ENCODE data around the gene PRSS22.
"Not testable (repeated sequence)": the region's sequence is repeated elsewhere in the genome, so short reads cannot be mapped to it uniquely, and the experiment has no call there.

The PRSS22 gene, protein sequence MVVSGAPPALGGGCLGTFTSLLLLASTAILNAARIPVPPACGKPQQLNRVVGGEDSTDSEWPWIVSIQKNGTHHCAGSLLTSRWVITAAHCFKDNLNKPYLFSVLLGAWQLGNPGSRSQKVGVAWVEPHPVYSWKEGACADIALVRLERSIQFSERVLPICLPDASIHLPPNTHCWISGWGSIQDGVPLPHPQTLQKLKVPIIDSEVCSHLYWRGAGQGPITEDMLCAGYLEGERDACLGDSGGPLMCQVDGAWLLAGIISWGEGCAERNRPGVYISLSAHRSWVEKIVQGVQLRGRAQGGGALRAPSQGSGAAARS

DNA sequence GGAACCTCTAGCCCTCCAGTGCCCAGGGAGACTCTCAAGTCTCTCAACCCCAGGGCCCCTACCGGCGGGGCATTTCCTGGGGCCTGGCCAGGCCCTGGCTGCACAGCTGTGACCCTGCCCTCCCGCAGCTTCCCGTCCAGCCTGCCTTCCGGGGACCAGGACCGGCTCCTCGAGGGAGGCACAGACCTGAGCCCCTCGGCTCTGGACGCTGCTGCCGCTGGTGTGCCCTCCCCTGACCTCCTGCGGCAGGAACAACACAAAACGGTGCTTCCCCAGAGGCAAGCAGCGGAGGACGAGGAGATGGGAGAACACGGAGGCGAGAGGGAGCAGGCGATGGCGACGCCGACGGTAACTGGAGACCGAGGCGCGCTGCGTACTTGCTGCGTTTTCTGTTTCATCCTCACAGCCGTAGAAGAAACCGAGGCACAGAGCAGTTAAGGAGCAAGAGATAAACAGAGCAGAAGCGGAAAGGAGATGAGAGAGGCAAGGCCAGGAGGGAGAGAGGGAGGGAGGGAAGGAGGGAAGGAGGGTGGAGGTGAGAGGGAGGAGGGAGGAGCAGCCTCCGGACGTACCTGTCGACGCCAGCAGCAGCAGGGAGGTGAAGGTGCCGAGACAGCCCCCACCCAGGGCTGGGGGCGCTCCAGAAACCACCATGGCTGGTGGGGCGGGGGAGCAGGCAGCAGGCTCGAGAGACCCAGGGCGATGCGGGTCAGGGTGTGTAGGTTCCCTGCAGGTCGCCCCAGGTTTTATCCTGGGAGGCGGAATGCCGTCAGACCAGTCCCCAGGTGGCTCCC is at the start of gene PRSS22:
Gene PRSS22, minus strand, starts transcription at position 720 of the 794 bp plus-strand sequence. Its CDS starts 66 bp downstream, at position 654.
- DNase-seq (ENCODE audit: low read depth), result no peak

DNA sequence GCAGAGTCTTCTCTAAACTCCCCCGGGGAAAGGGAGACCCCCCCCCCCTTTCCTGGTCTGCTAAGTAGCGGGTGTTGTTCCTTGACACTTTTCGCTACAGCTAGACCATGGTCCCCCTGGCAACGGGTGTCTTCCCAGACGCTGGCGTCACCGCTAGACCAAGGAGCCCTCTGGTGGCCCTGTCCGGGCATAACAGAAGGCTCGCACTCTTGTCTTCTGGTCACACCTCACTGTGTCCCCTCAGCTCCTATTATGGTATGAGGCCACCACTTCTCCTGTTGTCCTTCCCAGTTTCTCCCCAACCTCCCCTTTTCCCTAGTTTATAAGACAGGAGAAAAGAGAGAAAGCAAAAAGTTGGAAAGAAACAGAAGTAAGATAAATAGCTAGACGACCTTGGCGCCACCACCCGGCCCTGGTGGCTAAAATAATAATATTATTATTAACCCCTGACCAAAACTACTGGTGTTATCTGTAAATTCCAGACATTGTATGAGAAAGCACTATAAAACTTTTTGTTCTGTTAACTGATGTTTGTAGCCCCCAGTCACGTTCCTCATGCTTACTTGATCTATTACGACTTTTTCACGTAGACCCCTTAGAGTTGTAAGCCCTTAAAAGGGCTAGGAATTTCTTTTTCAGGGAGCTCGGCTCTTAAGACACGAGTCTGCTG is 49.2 kb upstream of the PRSS22 start:
- DNase-seq (ENCODE audit: low read depth), result not testable (repeated sequence)

DNA sequence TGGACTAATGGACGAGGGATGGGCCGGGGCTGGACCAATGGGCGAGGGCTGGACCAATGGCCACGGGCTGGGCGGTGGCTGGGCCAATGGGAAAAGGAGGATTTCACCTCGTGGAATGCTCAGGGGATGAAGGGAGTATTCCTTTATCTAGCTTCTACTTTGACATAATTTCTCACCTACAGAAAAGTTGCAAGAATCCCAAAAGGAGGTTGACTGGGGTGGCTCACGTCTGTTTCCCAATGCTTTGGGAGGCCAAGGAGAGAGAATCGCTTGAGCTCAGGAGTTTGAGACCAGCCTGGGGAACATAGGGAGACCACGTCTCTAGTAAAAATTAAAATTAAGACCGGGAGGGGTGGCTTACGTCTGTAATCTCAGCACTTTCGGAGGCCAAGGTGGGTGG is 48.0 kb upstream of the PRSS22 start:
- DNase-seq (ENCODE audit: low read depth), result no peak

DNA sequence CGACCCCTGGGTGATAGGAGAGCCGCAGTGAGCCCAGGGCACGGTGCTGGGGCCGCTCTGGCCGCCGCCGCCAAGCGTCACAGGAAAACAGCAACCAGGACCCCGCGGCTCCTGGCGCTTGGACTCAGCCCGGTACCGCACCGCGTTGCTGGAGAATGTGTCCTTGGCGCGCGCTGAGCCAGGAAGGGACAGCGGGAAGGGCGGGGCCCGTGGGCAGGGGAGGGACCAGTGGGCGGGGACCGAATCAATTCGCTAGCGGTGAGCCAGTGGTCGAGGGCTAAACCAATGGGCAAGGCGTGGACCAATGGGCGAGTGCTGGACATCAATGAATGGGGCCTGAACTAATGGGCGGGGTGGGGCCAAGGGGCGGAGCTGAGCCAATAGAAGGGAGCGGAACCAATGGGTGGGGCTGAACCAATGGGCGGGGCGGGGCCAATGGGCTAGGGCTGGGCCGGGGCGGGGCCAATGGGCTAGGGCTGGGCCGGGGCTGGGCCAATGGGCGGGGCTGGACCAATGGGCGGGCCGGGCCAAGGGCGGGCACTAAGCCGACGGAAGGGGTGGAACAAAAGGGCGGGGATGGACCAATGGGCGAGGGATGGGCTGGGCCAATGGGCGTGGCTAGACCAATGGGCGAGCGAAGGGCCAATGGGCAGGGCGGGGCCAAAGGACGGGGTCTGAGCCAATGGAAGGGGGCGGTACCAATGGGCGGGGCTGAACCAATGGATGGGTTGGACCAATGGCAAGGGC is 47.4 kb upstream of the PRSS22 start:
- peak; percentile 97 for DNase-seq (ENCODE audit: low read depth)

DNA sequence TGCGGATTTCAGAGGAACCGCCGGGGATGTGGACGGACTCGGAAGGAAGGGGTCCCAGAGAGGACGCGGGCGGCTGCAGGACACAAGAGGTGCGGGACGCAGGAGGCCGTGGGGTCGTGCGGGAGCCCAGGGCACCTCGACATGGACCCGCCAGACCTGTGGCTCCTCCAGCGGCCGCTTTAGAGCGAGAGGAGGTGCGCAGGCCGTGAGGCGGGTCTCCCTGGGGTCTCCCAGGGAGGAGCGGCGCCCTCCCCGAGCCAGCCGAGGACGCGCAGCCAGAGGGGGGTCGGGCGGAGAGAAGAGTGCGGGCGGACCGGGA is 46.9 kb upstream of the PRSS22 start:
- no peak for DNase-seq (ENCODE audit: low read depth)

DNA sequence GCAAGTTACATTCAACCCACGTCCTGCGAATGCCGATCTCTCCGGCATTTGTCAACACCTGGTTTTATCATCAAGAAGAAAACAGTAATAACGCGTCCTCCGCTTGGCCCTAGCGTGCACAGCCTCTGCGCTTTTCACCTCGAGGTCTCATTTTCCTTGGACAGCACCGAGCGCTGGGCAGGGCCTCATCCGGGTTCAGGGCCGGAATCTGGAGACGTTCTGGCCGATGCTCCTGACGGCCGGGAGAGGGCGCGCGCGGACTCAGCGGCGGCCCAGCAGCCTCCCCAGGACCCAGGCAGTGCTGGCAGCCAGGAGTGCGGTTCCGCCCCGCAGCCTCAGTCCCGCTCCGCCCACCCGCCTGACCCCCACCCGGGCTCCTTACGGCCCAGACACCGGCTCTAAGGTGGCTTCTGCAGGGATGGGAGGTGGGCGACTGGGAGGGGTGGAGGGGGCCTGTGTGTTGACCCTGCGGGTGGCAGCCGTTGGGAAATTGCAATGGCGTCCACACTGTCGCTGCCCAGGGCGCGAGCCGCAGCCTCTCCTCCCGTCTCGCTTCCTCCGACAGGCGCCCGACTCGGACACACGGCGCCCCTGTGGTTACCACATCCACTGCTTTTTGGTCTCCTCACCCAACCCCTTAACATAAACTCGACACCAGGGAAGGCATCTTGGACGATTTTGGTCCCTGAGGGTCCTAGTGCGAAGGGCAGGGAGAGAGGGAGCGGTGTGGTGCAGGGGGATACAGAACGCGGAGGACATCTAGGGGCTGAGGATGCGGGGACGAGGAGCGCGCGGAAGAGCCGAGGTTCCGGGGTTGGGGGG is 46.3 kb upstream of the PRSS22 start:
- no peak for DNase-seq (ENCODE audit: low read depth)

DNA sequence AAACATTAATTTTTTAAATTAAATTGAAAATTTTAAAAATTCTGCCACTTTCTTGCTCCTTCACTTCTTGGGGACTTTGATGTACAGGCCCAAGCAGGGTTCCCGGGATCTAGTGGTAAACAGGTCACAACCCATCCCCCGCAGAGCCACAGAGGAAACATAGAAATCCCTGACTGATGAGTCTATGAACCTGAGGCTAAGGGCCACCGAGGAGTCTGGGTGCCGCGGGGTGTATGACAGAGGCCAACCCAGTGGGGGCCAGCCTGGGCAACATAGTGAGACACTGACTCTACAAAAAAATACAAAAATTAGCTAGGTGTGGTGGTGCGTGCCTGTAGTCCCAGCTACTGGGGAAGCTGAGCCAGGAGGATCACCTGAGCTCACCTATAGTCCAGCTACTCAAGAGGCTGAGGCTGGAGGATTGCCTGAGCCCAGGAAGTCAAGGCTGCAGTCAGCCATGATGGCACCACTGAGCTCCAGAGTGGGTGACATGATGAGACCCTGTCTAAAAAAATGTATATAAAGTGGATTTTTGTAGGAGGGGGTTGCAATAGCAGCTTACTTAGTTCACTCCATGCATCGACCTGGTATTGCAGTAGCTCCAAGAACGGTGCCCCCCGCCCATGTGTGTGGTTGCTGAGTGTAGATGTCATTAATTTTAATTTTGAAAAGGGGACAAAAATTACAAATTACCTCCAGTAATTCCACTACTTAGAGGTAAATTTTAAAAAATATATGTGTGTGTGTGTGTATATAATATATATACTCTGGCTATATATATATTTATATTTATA is 44.6 kb upstream of the PRSS22 start:
- DNase-seq (ENCODE audit: low read depth), result no peak

DNA sequence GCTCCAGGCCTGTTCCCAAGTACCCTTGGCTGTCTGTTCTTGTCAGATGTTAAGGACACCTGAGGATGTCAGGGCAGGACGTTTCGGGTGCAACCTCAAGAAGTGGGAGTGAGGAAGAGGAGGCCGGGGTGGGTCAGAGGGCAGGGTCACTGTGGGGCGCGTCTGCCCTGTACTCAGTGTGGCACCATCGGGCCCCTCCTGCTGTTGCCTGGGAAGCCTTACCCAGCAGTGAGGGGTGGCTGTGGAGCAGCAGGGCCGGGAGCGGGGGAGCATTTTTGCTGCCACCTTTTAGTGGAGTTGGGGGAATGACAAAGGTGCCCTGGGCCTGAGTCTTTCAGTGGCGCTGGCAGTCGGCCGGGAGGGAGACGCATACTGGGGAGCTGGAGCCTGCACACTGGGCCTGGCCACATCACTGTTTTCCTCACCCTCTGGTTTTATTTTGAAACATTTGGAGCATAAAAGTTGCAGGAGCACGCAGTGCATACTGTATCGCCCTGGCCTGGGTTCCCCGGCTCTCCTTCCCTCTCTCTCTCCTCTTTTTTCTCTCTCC is 42.6 kb upstream of the PRSS22 start:
- no peak for DNase-seq (ENCODE audit: low read depth)

DNA sequence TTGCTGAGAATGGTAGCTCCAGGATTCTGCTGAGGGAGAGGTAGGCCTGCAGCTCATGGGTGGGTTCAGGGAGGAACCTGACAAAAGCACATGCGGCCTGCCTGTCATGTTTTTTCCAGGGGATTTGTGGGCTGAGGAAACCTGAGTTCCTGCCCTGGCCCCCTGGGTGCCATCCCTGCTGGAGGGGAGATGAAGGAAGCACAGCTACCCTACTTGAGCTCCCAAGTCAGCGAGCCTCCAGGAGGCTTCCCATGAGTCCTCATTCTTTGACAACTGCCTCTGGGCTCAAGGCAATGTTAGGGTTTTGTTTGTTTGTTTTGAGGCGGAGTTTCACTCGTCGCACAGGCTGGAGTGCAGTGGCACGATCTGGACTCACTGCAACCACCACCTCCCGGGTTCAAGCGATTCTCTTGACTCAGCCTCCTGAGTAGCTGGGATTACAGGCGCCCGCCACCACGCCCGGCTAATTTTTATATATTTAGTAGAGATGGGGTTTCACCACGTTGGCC is 41.6 kb upstream of the PRSS22 start:
- no peak for DNase-seq (ENCODE audit: low read depth)

DNA sequence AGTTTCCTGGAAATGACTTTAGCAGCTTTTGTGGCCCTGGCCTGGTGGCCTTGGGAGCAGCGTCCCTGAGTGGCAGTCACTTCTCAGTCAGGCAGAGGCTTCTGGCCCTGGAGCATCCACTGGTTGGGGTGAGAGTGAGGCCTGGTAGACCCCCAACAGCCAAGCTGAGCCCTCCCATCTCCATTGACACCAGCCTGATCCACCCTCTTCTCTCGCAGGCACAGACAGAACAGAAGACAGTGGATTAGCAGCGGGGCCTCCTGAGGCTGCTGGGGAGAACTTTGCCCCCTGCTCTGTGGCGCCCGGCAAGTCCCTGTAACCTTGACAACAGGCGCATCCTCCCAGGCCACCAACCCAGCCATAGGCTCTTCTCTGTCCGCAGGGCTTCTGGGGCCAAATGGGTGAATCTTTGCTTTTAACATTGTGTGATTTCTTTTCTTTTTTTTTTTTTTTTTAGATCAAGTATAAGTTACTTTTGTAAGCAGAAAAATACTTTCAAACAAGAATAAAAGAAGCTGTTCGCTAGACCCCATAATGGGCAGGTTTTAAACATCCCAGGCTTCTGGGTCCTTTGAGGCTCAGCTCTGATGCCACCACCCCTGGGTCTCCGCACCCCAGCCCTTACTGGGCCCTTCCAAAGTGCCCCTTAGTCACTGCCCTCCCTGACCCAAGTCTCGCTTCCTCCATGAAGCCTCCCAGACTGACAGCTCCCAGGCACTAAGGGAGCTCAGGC is 41.0 kb upstream of the PRSS22 start:
- DNase-seq (ENCODE audit: low read depth), result no peak

DNA sequence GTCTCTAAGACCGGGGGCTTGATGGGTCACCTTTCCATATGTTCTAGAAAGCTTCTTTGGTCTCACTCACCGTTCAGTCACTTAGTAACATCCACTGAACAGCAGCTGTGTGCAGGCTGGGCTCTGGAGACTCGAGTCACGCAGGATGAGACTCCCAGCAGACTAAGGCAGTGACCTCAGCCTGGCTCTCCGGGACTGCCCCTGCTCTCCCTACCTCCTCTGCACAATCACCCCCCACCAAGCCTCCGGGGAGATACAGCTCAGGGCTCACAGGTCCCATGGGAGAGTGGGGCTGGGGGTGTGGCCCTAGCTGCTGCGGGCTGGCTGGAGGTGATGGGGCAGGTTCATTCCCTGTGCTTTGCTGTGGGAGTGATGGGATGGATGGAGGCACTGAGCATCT is 39.1 kb upstream of the PRSS22 start:
- DNase-seq (ENCODE audit: low read depth), result no peak

DNA sequence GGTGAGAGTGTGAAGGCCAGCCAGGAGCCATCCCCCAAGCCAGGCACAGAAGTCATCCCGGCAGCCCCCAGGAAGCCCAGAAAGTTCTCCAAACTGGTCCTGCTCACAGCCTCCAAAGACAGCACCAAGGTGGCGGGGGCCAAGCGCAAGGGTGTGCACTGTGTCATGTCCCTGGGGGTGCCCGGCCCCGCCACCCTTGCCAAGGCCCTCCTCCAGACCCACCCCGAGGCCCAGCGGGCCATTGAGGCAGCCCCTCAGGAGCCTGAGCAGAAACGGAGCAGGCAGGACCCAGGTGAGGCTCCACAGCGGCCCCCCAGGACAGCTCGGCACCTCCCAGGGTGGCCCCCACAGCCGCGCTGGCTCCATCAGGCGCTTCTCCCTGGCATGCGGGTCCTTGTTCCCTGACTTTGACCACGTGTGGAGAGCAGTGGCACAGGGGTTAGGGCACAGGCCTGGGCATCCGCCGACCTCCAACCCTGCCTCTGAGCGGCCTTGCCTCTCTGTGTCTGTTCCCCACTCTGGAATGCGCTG is 38.6 kb upstream of the PRSS22 start:
- no peak for DNase-seq (ENCODE audit: low read depth)

DNA sequence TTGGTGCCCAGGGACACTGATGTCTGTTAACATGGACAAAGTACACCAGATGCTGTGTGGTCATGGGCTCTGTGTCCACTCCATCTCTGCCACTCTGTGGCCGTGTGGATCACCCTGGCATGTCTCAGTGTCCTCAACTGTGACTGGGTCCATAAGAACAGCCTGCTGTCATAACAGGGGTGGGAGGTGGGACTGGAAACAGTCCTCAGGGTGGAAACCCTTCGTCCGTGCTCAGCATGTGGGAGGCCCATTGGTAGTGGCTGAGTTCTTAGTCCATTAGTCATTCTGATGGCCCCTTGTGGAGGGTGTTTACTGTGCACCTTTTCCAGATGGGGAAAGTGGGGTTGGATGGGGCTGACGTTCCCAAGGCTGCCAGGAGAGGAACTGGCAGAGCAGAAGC is 37.8 kb upstream of the PRSS22 start:
- DNase-seq (ENCODE audit: low read depth), result no peak

DNA sequence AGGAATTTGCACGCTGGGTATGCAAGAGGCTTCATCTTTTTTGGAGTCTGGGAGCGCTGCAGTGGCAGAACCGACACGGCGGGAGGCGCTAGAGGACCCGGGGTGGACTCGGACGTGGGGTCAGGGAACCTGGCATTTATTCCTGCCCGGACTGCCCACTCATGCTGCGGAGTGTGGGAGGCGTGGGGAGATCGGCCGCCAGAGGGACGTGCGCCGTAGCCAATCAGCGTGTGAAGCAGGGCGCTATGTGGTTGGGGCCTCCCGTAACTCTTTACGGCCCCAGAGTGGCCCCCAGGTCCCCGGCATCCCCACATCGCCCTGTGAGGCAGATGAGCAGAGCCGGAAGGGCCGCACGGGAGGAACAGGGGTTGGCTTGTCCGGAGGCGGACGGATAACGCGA is 36.3 kb upstream of the PRSS22 start:
- DNase-seq (ENCODE audit: low read depth), result no peak

DNA sequence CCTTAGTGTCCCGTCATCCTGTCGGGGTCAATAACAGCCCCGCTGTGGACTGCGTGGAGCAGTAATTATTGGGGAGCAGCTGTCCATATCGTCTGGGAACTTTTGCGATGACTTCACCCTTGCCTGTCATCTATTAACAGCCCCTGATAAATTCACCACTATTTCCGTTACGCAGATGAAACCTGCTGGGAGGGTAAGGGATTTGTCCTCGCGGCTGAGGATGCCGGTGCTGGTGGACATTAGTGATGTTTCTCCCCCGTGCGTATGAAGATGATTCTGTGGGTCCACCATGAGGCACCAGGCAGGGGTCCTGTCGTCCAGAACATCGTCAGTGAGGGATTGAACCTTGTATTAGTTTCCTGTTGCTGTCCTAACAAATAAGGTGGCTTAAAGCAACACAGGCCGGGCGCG is 26.1 kb upstream of the PRSS22 start:
- DNase-seq (ENCODE audit: low read depth), result no peak

DNA sequence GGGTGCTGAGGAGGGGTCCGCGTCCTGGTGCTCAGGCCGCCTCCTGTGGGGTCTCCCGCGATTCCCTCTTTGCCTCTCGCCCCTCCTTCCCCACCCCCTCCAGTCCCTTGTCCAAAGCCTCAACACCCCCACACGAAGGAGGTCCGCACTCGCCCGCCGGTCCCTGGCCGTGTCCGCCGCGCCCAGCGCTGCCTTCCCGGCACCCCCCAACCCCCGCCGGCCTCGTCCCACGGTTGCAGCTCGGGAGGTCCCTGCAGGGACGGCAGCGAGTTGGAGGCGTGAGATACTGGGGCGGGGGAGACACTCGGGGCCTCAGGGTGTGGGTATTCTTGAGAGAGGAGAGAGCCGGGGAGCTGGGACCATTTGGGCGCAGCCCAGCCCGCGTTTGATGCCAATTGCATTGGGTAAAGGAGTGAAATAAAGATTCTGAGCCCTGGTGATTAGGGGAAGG is 25.5 kb upstream of the PRSS22 start:
- DNase-seq (ENCODE audit: low read depth), result no peak

DNA sequence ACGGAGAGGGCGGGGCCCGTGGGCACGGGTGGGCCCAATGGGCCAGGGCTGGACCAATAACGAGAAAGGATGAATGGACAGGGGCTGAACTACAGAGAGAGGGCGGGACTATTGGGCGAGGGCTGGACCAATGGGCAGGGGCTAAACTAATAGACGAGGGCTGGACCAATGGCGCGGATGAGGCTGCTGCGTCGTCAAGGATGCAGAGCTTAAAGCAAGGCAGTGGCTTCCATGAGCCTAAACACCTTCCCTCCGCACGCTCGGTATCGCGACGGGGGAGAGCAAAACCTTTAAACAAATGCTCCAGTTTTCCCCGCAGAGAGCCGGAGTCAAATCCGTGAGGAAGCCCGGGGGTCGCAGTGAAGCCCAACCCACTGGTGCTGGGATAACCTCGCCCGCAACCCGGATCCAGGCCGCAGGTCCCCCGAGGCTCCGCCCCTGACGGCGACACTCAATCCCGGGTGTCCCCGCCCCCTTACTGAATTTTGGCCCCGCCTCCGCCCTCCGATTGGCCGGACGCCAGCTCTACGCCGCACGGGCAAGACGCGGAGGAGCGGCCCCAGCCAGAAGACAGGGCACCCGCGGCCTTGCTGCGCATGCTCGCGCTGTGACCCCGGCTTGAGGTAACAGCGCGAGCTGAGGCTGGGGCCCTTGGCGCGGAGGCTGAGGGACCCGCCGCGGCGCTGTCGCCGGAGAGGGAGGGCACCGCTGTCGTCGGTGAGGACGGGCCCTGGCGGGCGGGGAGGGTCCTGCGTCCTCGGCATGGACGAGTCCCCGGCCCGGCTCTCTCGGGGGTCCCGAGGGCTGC is 24.9 kb upstream of the PRSS22 start, which contains the start of gene FLYWCH2:
Gene FLYWCH2, plus strand, starts transcription at position 566 of the 808 bp plus-strand sequence. CDS start 13,235 bp downstream, outside the sequence.
- DNase-seq (ENCODE audit: low read depth), result peak; percentile 94
